KMS-11 (cell line): ENCODE measurements around the gene BBS4.
A peak's percentile ranks its signal among the peaks of the same experiment; 100 is the strongest.

Experiments
- H2AFZ ChIP-seq: fragments of 200-600 bp; sonication (generic); 2 replicates; pipeline ENCODE4 v1.6.1; 2016; ENCODE audit warnings: antibody characterized with exemption, mixed run types, low read depth
- H3K27ac ChIP-seq: fragments of 200-600 bp; sonication (generic); 2 replicates; pipeline ENCODE4 v1.6.1; 2016; ENCODE audit warnings: mild to moderate bottlenecking, mixed run types
- H3K27me3 ChIP-seq: fragments of 200-600 bp; sonication (generic); 2 replicates; pipeline ENCODE4 v1.6.1; 2017; ENCODE audit warnings: mild to moderate bottlenecking, low read depth, mixed run types, moderate library complexity; ENCODE audit not compliant: insufficient read depth
- H3K36me3 ChIP-seq: fragments of 200-600 bp; sonication (generic); 2 replicates; pipeline ENCODE4 v1.6.1; 2017; ENCODE audit warnings: mild to moderate bottlenecking, mixed run types; ENCODE audit not compliant: insufficient read depth
- H3K4me1 ChIP-seq: fragments of 200-600 bp; sonication (generic); 2 replicates; pipeline ENCODE4 v1.6.1; 2016; ENCODE audit warnings: mild to moderate bottlenecking, low read depth, mixed run types; ENCODE audit not compliant: poor library complexity, severe bottlenecking
- H3K4me2 ChIP-seq: fragments of 200-600 bp; sonication (generic); 2 replicates; pipeline ENCODE4 v1.7.0; 2016; ENCODE audit warnings: mild to moderate bottlenecking, mixed run types
- H3K4me3 ChIP-seq: fragments of 200-600 bp; sonication (generic); IDR thresholded peaks from 2 replicates; pipeline ENCODE4 v1.6.1; 2017; ENCODE audit warnings: low read depth, low read length, mixed read lengths; ENCODE audit not compliant: insufficient read depth
- H3K79me2 ChIP-seq: fragments of 200-600 bp; sonication (generic); 2 replicates; pipeline ENCODE4 v1.6.1; 2016; ENCODE audit warnings: low read depth, mixed run types; ENCODE audit not compliant: insufficient read depth
- H3K9ac ChIP-seq: fragments of 200-600 bp; sonication (generic); 2 replicates; pipeline ENCODE4 v1.6.1; 2016; ENCODE audit warnings: mild to moderate bottlenecking, mixed run types
- H4K20me1 ChIP-seq: fragments of 200-600 bp; sonication (generic); 2 replicates; pipeline ENCODE4 v1.6.1; 2016; ENCODE audit warnings: mild to moderate bottlenecking, mixed run types; ENCODE audit not compliant: insufficient read depth
- CTCF ChIP-seq: fragments of 200-600 bp; sonication (generic); conservative IDR thresholded peaks from 2 replicates; pipeline ENCODE4 v1.6.1; 2017; ENCODE audit warnings: low read depth, mild to moderate bottlenecking, antibody characterized with exemption, low read length, moderate library complexity, mixed read lengths

Gene BBS4

GRCh38 chr15:72735111-72735510 is 49.1 kb downstream of the BBS4 start:
- TF ChIP-seq CTCF, result no peak
- Histone ChIP-seq H3K79me2 (no peaks in the 10 kb centered on the region), H3K36me3 (no peaks in the 10 kb centered on the region), H3K4me1 (peaks cover 45% of the 10 kb centered on the region), H2AFZ (no peak overlapping the region), H3K4me3 (no peak overlapping the region), H4K20me1 (no peaks in the 10 kb centered on the region), H3K27me3 (no peaks in the 10 kb centered on the region), H3K9ac (no peak overlapping the region), H3K4me2 (no peak overlapping the region), H3K27ac (no peak overlapping the region)

GRCh38 chr15:72737061-72737460 is 51.1 kb downstream of the BBS4 start:
- H3K36me3 ChIP-seq, result no peaks in the 10 kb centered on the region
- no peak for TF ChIP-seq CTCF

GRCh38 chr15:72737723-72738122 is 51.7 kb downstream of the BBS4 start:
- no peaks in the 10 kb centered on the region for H3K36me3 ChIP-seq
- H2AFZ ChIP-seq, result no peak overlapping the region
- no peaks in the 10 kb centered on the region for H4K20me1 ChIP-seq
- no peaks in the 10 kb centered on the region for H3K27me3 ChIP-seq
- no peak overlapping the region for H3K4me3 ChIP-seq
- H3K27ac ChIP-seq, result no peak overlapping the region
- peaks cover 71% of the 10 kb centered on the region for H3K4me1 ChIP-seq
- H3K79me2 ChIP-seq, result no peaks in the 10 kb centered on the region
- no peak overlapping the region for H3K9ac ChIP-seq
- TF ChIP-seq CTCF, result no peak
- H3K4me2 ChIP-seq, result peak overlapping the region; percentile 4; the same call in 1 of the 2 replicates

More at GRCh38 chr15:72737061-72737460, 51.1 kb downstream of the BBS4 start:
- Histone ChIP-seq H2AFZ (no peak overlapping the region), H4K20me1 (no peaks in the 10 kb centered on the region), H3K27ac (no peak overlapping the region), H3K4me3 (no peak overlapping the region), H3K27me3 (no peaks in the 10 kb centered on the region), H3K79me2 (no peaks in the 10 kb centered on the region), H3K9ac (no peak overlapping the region), H3K4me1 (peaks cover 64% of the 10 kb centered on the region), H3K4me2 (peak overlapping the region; percentile 4; the same call in 1 of the 2 replicates)

- no peak overlapping the region for H2AFZ ChIP-seq
- no peak overlapping the region for H3K4me3 ChIP-seq
- no peaks in the 10 kb centered on the region for H3K79me2 ChIP-seq
- no peaks in the 10 kb centered on the region for H4K20me1 ChIP-seq
- peak overlapping the region; percentile 65 for H3K27ac ChIP-seq
- no peaks in the 10 kb centered on the region for H3K36me3 ChIP-seq
- TF ChIP-seq CTCF, result no peak
- no peaks in the 10 kb centered on the region for H3K27me3 ChIP-seq
- no peak overlapping the region for H3K9ac ChIP-seq
- peak overlapping the region; percentile 90 for H3K4me2 ChIP-seq
- peaks cover 66% of the 10 kb centered on the region for H3K4me1 ChIP-seq
Observed at GRCh38 chr15:72740219-72740618, 54.2 kb downstream of the BBS4 start.
